Naive thymus-derived CD8-positive, alpha-beta T cell (primary cell): Measurements from ENCODE around the gene CCDC85A. TPM values are rescaled to one million over a fixed set of nuclear protein-coding genes. Genes with fewer than 3 reads are reported as not detected.

Source experiments
- ATAC-seq, 2 donors: fragments of 150-1000 bp; cut with Tn5 transposase in 1 of 2; sonication (Bioruptor Pico), chemical (Tn5 transposase) in 1 of 2; 1 replicate in 1 of 2; 2 replicates in 1 of 2; pipeline ENCODE4 v1.10.0; 2021; ENCODE audit warnings: mild to moderate bottlenecking in 2 of 2, moderate library complexity in 2 of 2
- POLR2A ChIA-PET: fragments of 350-600 bp; sonication (Branson Sonifier 250); formaldehyde crosslinking; loops from one replicate; lab custom pipeline; 2021; ENCODE audit warnings: antibody characterized with exemption; lab: Charles Lee
- DNase-seq, 10 donors: peaks; one replicate each; pipeline versions ENCODE4 v3.0.0 to v3.0.0-alpha.2; 2020 to 2022
- H3K27ac Mint-ChIP-seq, 10 donors: one replicate each; pipeline ENCODE4 v1.8.0; 2020 to 2022; ENCODE audit warnings: mild to moderate bottlenecking in 10 of 10, mixed read lengths in 10 of 10, moderate library complexity in 4 of 10, inconsistent platforms in 1 of 10
- H3K27me3 Mint-ChIP-seq, 5 donors: one replicate each; pipeline ENCODE4 v1.8.0; 2021 to 2022; ENCODE audit warnings: mixed read lengths in 5 of 5
- H3K36me3 Mint-ChIP-seq, 3 donors: one replicate each; pipeline ENCODE4 v1.8.0; 2020 to 2022; ENCODE audit warnings: mixed read lengths in 3 of 3, mild to moderate bottlenecking in 2 of 3, inconsistent platforms in 1 of 3
- H3K4me1 Mint-ChIP-seq, 4 donors: one replicate each; pipeline ENCODE4 v1.8.0; 2021 to 2022; ENCODE audit warnings: mixed read lengths in 4 of 4
- H3K4me3 Mint-ChIP-seq, 10 donors: one replicate each; pipeline ENCODE4 v1.8.0; 2020 to 2022; ENCODE audit warnings: mild to moderate bottlenecking in 10 of 10, mixed read lengths in 10 of 10, moderate library complexity in 6 of 10, inconsistent platforms in 1 of 10
- H3K9me3 Mint-ChIP-seq, 9 donors: one replicate each; pipeline ENCODE4 v1.8.0; 2020 to 2022; ENCODE audit warnings: mixed read lengths in 9 of 9, mild to moderate bottlenecking in 3 of 9, inconsistent platforms in 1 of 9, moderate library complexity in 1 of 9
- polyA plus RNA-seq, 3 donors: library from polyadenylated mRNA; unstranded; fragments of 300-500 nt; fragmentation: Illumina TruSeq; gene quantifications; one replicate each; pipeline ENCODE4 v1.2.3, GENCODE V29; 2021
- total RNA-seq, 8 experiments: library from RNA in 2 of 8; stranded (reverse) in 2 of 8; gene quantifications; one replicate each; pipeline ENCODE4 v1.2.3 and lab custom pipeline; 2021 to 2026

CCDC85A gene
- total and polyA plus RNA-seq, 5 experiments from 2014 or later: not detected

DNA sequence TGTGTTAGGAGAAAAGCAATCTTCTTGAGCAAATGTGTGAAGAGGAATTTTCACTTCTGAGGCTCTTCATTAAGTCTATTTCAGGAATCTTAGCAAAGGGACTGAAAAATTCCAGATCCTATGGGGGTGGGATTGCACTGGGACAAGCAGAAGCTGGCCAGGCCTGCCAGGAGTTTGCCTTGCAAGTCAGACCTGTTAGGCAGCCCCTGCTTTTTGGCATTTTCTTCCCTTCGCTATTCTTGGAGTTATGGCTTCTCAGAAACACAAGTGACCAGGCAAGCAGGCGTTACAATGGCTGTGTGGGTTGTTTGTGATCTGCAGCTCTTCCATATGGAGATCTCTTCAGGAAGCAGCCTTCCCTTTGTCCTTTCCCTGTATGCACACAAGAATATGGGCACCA lies 8.0 kb upstream of the CCDC85A start:
- POLR2A ChIA-PET: no interaction called here
- Mint-ChIP-seq H3K4me1 (no peaks in the 10 kb centered on the region), H3K27ac (no peak overlapping the region), H3K36me3 (no peaks in the 10 kb centered on the region), H3K9me3 (peaks cover 0 to 3% (median 0%) of the 10 kb centered on the region in 9 donors), H3K4me3 (no peak overlapping the region), H3K27me3 (peaks cover 8 to 26% (median 15%) of the 10 kb centered on the region in 5 donors)
- DNase-seq (no peak), ATAC-seq (no peak)

- ATAC-seq (no peak), DNase-seq (no peak)
- Mint-ChIP-seq H3K27ac (no peak overlapping the region), H3K9me3 (peaks cover 0 to 4% (median 0%) of the 10 kb centered on the region in 9 donors), H3K27me3 (peaks cover 22 to 41% (median 26%) of the 10 kb centered on the region in 5 donors), H3K36me3 (no peaks in the 10 kb centered on the region), H3K4me1 (no peaks in the 10 kb centered on the region), H3K4me3 (no peak overlapping the region)
- POLR2A ChIA-PET: no interaction called here
These were observed 6.2 kb upstream of the CCDC85A start for GRCh38 chr2:56177420-56178220.

GRCh38 chr2:56179931-56180330 lies 3.9 kb upstream of the CCDC85A start:
- H3K27ac Mint-ChIP-seq: no peak overlapping the region
- POLR2A ChIA-PET: no interaction called here
- peaks cover 27 to 54% (median 37%) of the 10 kb centered on the region in 5 donors for H3K27me3 Mint-ChIP-seq
- peaks cover 0 to 2% (median 0%) of the 10 kb centered on the region in 3 donors for H3K36me3 Mint-ChIP-seq
- ATAC-seq: no peak
- no peak overlapping the region for H3K4me3 Mint-ChIP-seq
- no peak for DNase-seq
- peaks cover 0 to 4% (median 3%) of the 10 kb centered on the region in 4 donors for H3K4me1 Mint-ChIP-seq
- H3K9me3 Mint-ChIP-seq: peaks cover 0 to 4% (median 0%) of the 10 kb centered on the region in 9 donors

DNA sequence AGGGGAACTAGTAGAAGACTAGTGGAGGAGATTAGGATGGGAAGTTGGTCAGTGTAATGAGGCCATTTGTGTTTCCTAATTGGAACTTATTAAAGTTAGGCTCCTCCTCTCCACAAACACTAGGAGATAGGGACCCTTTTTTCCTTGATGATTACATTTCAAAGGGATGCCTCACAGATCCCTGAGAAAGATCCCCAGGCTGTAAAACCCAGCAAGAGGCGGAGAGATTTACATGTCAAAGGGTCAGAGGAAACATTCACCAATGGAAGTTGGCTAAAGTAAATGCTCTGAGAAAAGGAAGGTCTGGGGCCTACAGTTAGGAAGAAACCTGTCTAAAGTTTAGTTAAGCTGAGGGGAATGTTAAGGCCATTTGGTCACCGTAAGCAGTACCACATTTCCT lies 1.4 kb upstream of the CCDC85A start:
- H3K27ac Mint-ChIP-seq: no peak overlapping the region
- peaks cover 0 to 10% (median 0%) of the 10 kb centered on the region in 9 donors for H3K9me3 Mint-ChIP-seq
- peaks cover 39 to 79% (median 55%) of the 10 kb centered on the region in 5 donors for H3K27me3 Mint-ChIP-seq
- peak overlapping the region in 4 of 10 donors; percentile 9 to 72 (median 27) for H3K4me3 Mint-ChIP-seq
- POLR2A ChIA-PET: no interaction called here
- DNase-seq (no peak), ATAC-seq (no peak)
- H3K36me3 Mint-ChIP-seq: peaks cover 0 to 2% (median 0%) of the 10 kb centered on the region in 3 donors
- H3K4me1 Mint-ChIP-seq: peaks cover 0 to 16% (median 8%) of the 10 kb centered on the region in 4 donors

GRCh38 chr2:56184500-56185011 lies 766 bp downstream of the CCDC85A start:
- H3K36me3 Mint-ChIP-seq: peaks cover 0 to 2% (median 0%) of the 10 kb centered on the region in 3 donors
- peaks cover 0 to 10% (median 0%) of the 10 kb centered on the region in 9 donors for H3K9me3 Mint-ChIP-seq
- no peak for DNase-seq
- ATAC-seq: no peak
- H3K4me3 Mint-ChIP-seq: peak overlapping the region in 1 of 10 donors; percentile 57
- H3K27ac Mint-ChIP-seq: no peak overlapping the region
- POLR2A ChIA-PET: no interaction called here
- H3K4me1 Mint-ChIP-seq: peaks cover 0 to 16% (median 8%) of the 10 kb centered on the region in 4 donors
- peaks cover 47 to 86% (median 67%) of the 10 kb centered on the region in 5 donors for H3K27me3 Mint-ChIP-seq

DNA sequence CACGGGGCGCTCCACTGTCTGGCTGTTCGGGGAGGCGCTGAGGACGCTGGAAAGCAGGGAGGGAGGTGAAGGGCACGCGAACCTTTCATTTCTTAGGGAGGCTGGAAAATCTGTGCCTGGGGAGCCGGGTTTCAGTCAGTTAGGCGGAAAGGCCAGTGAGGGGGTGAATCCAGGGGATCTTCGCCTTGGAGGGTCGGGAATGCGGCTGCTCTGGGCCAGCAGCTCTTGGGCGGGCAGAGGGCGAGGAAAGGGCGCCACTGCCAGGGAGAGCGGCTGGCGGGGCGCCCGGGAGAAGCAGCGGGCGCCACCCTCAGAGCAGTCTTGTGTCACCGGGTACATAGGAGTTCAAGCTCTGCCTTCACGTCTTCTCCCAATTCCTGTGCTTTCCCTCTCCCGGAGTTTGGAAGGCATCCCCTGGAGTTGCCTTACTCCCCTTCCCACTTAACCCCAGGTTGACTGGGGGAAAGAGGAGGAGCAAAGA lies 1.4 kb downstream of the CCDC85A start:
- peaks cover 0 to 16% (median 8%) of the 10 kb centered on the region in 4 donors for H3K4me1 Mint-ChIP-seq
- H3K4me3 Mint-ChIP-seq: peak overlapping the region in 9 of 10 donors; percentile 40 to 73 (median 60)
- H3K36me3 Mint-ChIP-seq: peaks cover 0 to 2% (median 0%) of the 10 kb centered on the region in 3 donors
- H3K27ac Mint-ChIP-seq: no peak overlapping the region
- DNase-seq (no peak), ATAC-seq (no peak)
- POLR2A ChIA-PET: no interaction called here
- H3K9me3 Mint-ChIP-seq: peaks cover 0 to 10% (median 0%) of the 10 kb centered on the region in 9 donors
- peaks cover 47 to 81% (median 68%) of the 10 kb centered on the region in 5 donors for H3K27me3 Mint-ChIP-seq

DNA sequence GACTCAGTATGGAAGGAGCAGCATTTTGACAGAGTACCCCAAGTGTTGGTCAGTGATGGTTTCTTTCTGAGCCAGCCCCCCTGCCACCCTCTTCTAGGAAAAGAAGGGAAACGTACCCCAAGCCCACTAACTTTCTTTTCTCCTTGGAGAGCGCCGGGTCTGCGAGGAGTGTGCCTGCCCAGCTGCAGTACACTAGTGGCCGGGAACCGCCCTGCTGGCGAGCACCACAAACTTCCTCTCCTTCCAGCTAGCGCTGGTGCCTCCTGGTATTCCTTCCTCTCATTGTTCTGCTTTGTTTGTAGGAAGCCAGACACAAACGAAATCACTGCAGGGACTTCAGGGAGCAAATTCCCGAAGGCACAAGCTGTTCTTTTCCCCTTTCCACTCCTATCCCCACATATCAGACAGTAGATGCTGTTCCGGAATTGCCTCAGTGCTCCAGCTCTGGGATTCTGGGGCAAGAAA lies 1.8 kb downstream of the CCDC85A start:
- peak overlapping the region in 9 of 10 donors; percentile 39 to 73 (median 60) for H3K4me3 Mint-ChIP-seq
- H3K9me3 Mint-ChIP-seq: peaks cover 0 to 10% (median 0%) of the 10 kb centered on the region in 9 donors
- H3K4me1 Mint-ChIP-seq: peaks cover 0 to 16% (median 8%) of the 10 kb centered on the region in 4 donors
- ATAC-seq (no peak), DNase-seq (no peak)
- no peak overlapping the region for H3K27ac Mint-ChIP-seq
- peaks cover 0 to 2% (median 0%) of the 10 kb centered on the region in 3 donors for H3K36me3 Mint-ChIP-seq
- POLR2A ChIA-PET: no interaction called here
- H3K27me3 Mint-ChIP-seq: peaks cover 49 to 80% (median 66%) of the 10 kb centered on the region in 5 donors

DNA sequence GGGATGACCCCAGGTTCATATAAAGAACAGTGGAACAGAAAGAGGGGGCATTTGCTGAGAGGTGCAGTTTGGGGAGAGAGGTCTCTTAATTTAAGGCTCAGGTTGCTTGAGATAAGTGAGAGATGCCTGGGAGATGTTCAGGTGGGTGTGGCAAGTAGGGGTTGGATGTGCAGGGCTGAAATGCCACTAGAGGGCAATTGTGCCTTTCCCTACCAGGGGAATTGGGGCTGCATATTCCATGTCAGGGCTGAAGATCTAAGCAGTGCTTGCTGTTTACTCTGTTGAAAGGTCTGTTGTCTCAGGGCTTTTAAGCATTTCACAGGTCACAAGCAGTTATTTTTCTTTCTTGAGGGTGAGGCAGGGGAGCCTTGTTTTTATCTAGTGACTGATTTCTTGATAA lies 7.8 kb downstream of the CCDC85A start:
- ATAC-seq (no peak), DNase-seq (no peak)
- Mint-ChIP-seq H3K4me1 (no peaks in the 10 kb centered on the region), H3K27me3 (peaks cover 20 to 45% (median 32%) of the 10 kb centered on the region in 5 donors), H3K27ac (no peak overlapping the region), H3K9me3 (peaks cover 0 to 7% (median 0%) of the 10 kb centered on the region in 9 donors), H3K4me3 (no peak overlapping the region), H3K36me3 (no peaks in the 10 kb centered on the region)
- POLR2A ChIA-PET: no interaction called here

DNA sequence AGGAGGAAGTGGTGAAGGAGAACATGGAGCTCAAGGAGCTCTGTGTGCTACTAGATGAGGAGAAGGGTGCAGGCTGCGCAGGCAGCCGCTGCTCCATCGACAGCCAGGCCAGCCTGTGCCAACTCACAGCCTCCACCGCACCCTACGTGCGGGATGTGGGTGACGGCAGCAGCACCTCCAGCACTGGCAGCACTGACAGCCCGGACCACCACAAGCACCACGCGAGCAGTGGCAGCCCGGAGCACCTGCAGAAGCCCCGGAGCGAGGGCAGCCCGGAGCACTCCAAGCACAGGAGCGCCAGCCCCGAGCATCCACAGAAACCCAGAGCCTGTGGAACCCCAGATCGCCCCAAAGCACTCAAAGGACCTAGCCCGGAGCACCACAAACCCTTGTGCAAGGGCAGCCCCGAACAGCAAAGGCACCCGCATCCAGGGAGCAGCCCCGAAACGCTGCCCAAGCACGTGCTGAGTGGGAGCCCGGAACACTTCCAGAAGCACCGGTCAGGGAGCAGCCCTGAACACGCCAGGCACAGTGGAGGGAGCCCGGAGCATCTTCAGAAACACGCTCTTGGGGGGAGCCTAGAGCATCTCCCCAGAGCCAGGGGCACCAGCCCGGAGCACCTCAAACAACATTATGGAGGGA lies 9.0 kb downstream of the CCDC85A start:
- no peaks in the 10 kb centered on the region for H3K4me1 Mint-ChIP-seq
- no peak for DNase-seq
- ATAC-seq: no peak

GRCh38 chr2:56195563-56195962 lies 11.8 kb downstream of the CCDC85A start:
- no peak for ATAC-seq
- no peak overlapping the region for H3K4me3 Mint-ChIP-seq
- POLR2A ChIA-PET: no interaction called here
- no peak for DNase-seq
- no peak overlapping the region for H3K27ac Mint-ChIP-seq
- H3K27me3 Mint-ChIP-seq: peaks cover 2 to 15% (median 9%) of the 10 kb centered on the region in 5 donors
- no peaks in the 10 kb centered on the region for H3K36me3 Mint-ChIP-seq
- peaks cover 0 to 3% (median 0%) of the 10 kb centered on the region in 9 donors for H3K9me3 Mint-ChIP-seq
- no peaks in the 10 kb centered on the region for H3K4me1 Mint-ChIP-seq

More for the DNA sequence above, 9.0 kb downstream of the CCDC85A start:
- POLR2A ChIA-PET: no interaction called here
- Mint-ChIP-seq H3K9me3 (peaks cover 0 to 3% (median 0%) of the 10 kb centered on the region in 9 donors), H3K27me3 (peaks cover 15 to 34% (median 23%) of the 10 kb centered on the region in 5 donors), H3K27ac (no peak overlapping the region), H3K36me3 (no peaks in the 10 kb centered on the region), H3K4me3 (no peak overlapping the region)

DNA sequence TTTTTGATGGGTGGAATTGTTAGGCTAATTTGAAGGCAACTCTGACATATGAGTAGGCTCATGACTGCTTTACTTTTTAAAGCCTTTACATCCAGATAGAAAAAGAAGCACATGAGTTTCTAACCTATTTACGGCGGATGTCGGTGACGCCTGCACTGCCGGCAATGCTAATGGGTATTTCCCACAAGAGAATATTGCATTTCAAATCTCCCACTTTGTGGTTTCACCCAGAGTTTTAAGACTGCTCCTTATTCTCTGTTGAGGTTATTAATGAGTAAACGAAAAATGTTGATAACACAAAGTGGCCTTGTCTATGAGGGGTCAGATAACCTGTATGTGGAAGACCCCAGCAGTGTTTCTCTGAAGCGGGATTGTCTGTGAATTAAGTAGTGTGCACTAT lies 14.0 kb downstream of the CCDC85A start:
- ATAC-seq (no peak), DNase-seq (no peak)
- H3K27ac Mint-ChIP-seq: no peak overlapping the region
- H3K27me3 Mint-ChIP-seq: peaks cover 0 to 6% (median 4%) of the 10 kb centered on the region in 5 donors
- H3K4me1 Mint-ChIP-seq: no peaks in the 10 kb centered on the region
- POLR2A ChIA-PET: no interaction called here
- no peak overlapping the region for H3K4me3 Mint-ChIP-seq
- H3K9me3 Mint-ChIP-seq: peaks cover 0 to 4% (median 0%) of the 10 kb centered on the region in 9 donors
- H3K36me3 Mint-ChIP-seq: no peaks in the 10 kb centered on the region

- POLR2A ChIA-PET: no interaction called here
- H3K4me3 Mint-ChIP-seq: no peak overlapping the region
- H3K27me3 Mint-ChIP-seq: peaks cover 0 to 7% (median 0%) of the 10 kb centered on the region in 5 donors
- peaks cover 0 to 5% (median 0%) of the 10 kb centered on the region in 9 donors for H3K9me3 Mint-ChIP-seq
- H3K27ac Mint-ChIP-seq: no peak overlapping the region
- DNase-seq: no peak
- no peak for ATAC-seq
- no peaks in the 10 kb centered on the region for H3K36me3 Mint-ChIP-seq
- H3K4me1 Mint-ChIP-seq: no peaks in the 10 kb centered on the region
These were observed 15.1 kb downstream of the CCDC85A start for GRCh38 chr2:56198936-56199335.
